IPS DF 4.7 (cell line): Measurements from ENCODE around the gene TSSK2.

Experiments used
- DNase-seq: peaks from one replicate; pipeline ENCODE4 v3.0.0-alpha.2; 2013; ENCODE audit warnings: low spot score; ENCODE audit errors: extremely low read depth

Gene TSSK2

GRCh38 chr22:19169002-19169946 is 38.2 kb downstream of the TSSK2 start:
- no peak for DNase-seq

- DNase-seq = no peak
Observed at GRCh38 chr22:19169947-19170318, 38.8 kb downstream of the TSSK2 start.

- no peak for DNase-seq
Observed at GRCh38 chr22:19172213-19173046, 41.3 kb downstream of the TSSK2 start.

- DNase-seq = no peak
Observed at GRCh38 chr22:19173047-19174035, 42.2 kb downstream of the TSSK2 start.

GRCh38 chr22:19174106-19175025 is 43.3 kb downstream of the TSSK2 start:
- no peak for DNase-seq

GRCh38 chr22:19175026-19175601 is 44.0 kb downstream of the TSSK2 start:
- no peak for DNase-seq

GRCh38 chr22:19175602-19176174 is 44.6 kb downstream of the TSSK2 start:
- DNase-seq = no peak

GRCh38 chr22:19176175-19176643 is 45.1 kb downstream of the TSSK2 start:
- DNase-seq = no peak

- no peak for DNase-seq
Observed at GRCh38 chr22:19176732-19177131, 45.6 kb downstream of the TSSK2 start.

- no peak for DNase-seq
Observed at GRCh38 chr22:19177164-19178064, 46.3 kb downstream of the TSSK2 start.

- DNase-seq = no peak
Observed at GRCh38 chr22:19178065-19178656, 47.1 kb downstream of the TSSK2 start.

- no peak for DNase-seq
Observed at GRCh38 chr22:19178657-19179496, 47.8 kb downstream of the TSSK2 start, which contains the start of gene SLC25A1. TSS of gene SLC25A1 (minus strand) at chr22:19178736. CDS start at chr22:19178673, 63 bp downstream.

- DNase-seq = no peak
Observed at GRCh38 chr22:19179497-19180048, 48.5 kb downstream of the TSSK2 start.

- no peak for DNase-seq
Observed at GRCh38 chr22:19180234-19180633, 49.1 kb downstream of the TSSK2 start.

- DNase-seq = no peak
Observed at GRCh38 chr22:19180740-19181410, 49.8 kb downstream of the TSSK2 start.
